Tibial nerve (tissue), 4 donors: Measurements from ENCODE around the gene NEU4.

ENCODE experiments used
- EP300 ChIP-seq, 2 donors: sonication (generic); formaldehyde crosslinking; IDR thresholded peaks; one replicate each; pipeline ENCODE4 v1.6.1; 2017; ENCODE audit warnings: antibody characterized with exemption in 2 of 2, mild to moderate bottlenecking in 1 of 2
- POLR2A ChIP-seq, 2 donors: fragments of 450-650 bp; IDR thresholded peaks; one replicate each; pipeline ENCODE4 v1.6.1; 2017; ENCODE audit warnings: antibody characterized with exemption in 2 of 2, mild to moderate bottlenecking in 2 of 2, moderate library complexity in 2 of 2
- TF ChIP-seq, protein P1 (sequence below), 5 experiments: fragments of 200-600 bp in 3 of 5; fragments of 450-650 bp in 2 of 5; sonication (generic) in 3 of 5; IDR thresholded peaks; one replicate each; pipeline ENCODE4 v1.5.1; 2016 to 2019; ENCODE audit warnings: antibody characterized with exemption in 5 of 5, mild to moderate bottlenecking in 3 of 5, moderate library complexity in 2 of 5

DNA sequence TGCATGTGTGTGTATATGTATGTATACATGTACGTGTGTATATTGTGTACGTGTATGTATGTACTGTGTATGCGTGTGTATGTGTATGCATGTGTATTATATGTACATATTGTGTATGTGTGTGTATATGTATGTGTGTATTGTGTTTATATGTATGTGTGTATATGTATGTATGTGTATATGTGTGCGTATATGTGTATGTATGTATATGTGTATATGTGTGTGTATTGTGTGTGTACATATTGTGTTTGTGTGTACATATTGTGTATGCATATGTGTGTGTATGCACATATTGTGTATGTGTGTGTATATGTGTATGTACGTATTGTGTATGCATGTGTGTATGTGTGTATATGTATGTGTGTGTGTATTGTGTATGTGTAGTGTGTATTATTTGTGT, 15.6 kb upstream of the NEU4 start:
- TF ChIP-seq POLR2A (IDR thresholded peaks at IDR 0.05), result no peak
- TF ChIP-seq, protein P1, sequence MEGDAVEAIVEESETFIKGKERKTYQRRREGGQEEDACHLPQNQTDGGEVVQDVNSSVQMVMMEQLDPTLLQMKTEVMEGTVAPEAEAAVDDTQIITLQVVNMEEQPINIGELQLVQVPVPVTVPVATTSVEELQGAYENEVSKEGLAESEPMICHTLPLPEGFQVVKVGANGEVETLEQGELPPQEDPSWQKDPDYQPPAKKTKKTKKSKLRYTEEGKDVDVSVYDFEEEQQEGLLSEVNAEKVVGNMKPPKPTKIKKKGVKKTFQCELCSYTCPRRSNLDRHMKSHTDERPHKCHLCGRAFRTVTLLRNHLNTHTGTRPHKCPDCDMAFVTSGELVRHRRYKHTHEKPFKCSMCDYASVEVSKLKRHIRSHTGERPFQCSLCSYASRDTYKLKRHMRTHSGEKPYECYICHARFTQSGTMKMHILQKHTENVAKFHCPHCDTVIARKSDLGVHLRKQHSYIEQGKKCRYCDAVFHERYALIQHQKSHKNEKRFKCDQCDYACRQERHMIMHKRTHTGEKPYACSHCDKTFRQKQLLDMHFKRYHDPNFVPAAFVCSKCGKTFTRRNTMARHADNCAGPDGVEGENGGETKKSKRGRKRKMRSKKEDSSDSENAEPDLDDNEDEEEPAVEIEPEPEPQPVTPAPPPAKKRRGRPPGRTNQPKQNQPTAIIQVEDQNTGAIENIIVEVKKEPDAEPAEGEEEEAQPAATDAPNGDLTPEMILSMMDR (IDR thresholded peaks at IDR 0.05), result no peak
- TF ChIP-seq EP300 (IDR thresholded peaks at IDR 0.05), result no peak
